Forelimb muscle (tissue), 1 donor: ENCODE measurements around the gene CAMK1G. TPM values are rescaled to one million over a fixed set of nuclear protein-coding genes. Genes with fewer than 3 reads are reported as not detected.

ENCODE experiments used
- polyA plus RNA-seq: library from polyadenylated mRNA; unstranded; fragments of 120-200 nt; gene quantifications from one replicate; pipeline ENCODE4 v1.2.1, GENCODE V29; 2013; ENCODE audit not compliant: insufficient read length

The CAMK1G gene
- polyA plus RNA-seq, 1 donor, result not detected

Other genes starting within 250 kb of the CAMK1G start
- 0.70 TPM for gene LAMB3, start 68.7 kb downstream of the CAMK1G start, polyA plus RNA-seq
- gene G0S2, start 91.7 kb downstream of the CAMK1G start, polyA plus RNA-seq, result 3.8 TPM
- gene HSD11B1, start 121.1 kb downstream of the CAMK1G start, polyA plus RNA-seq, result not detected
- gene TRAF3IP3, start 172.3 kb downstream of the CAMK1G start, polyA plus RNA-seq, result 3.1 TPM
- 2.3 TPM for gene C1orf74, start 200.8 kb downstream of the CAMK1G start, polyA plus RNA-seq
- 0.34 TPM for gene IRF6, start 222.4 kb downstream of the CAMK1G start, polyA plus RNA-seq
- gene UTP25, start 244.3 kb downstream of the CAMK1G start, polyA plus RNA-seq, result 6.1 TPM